CD14-positive monocyte (primary cell): ENCODE results near the gene VAMP2. TPM values are rescaled to one million over a fixed set of nuclear protein-coding genes. Genes with fewer than 3 reads are reported as not detected.

Experiments used
- DNase-seq, 3 donors: peaks; one replicate each; pipeline ENCODE4 v3.0.0-alpha.2; 2011 to 2022
- H2AFZ ChIP-seq: 2 replicates; pipeline ENCODE4 v1.6.0; 2012; ENCODE audit warnings: mild to moderate bottlenecking, low read depth, low read length, inconsistent platforms; ENCODE audit not compliant: insufficient read depth, poor library complexity, severe bottlenecking
- H3K27ac ChIP-seq, 2 donors: 1 replicate in 1 of 2; 2 replicates in 1 of 2; pipeline ENCODE4 v1.5.1; 2012 to 2013; ENCODE audit warnings: low read length in 2 of 2, control low read depth in 1 of 2, inconsistent platforms in 1 of 2, low read depth in 1 of 2, mild to moderate bottlenecking in 1 of 2
- H3K27me3 ChIP-seq, 2 donors: one replicate each; pipeline versions ENCODE4 v1.6.0 to v1.6.1; 2011 to 2013; ENCODE audit warnings: low read length in 2 of 2; ENCODE audit not compliant: control insufficient read depth in 2 of 2, insufficient read depth in 2 of 2
- H3K36me3 ChIP-seq, 2 donors: replicated peaks in 1 of 2; 1 replicate in 1 of 2; 2 replicates in 1 of 2; pipeline versions ENCODE4 v1.5.1 to v1.6.1; 2012 to 2013; ENCODE audit warnings: low read length in 2 of 2, control low read depth in 1 of 2, inconsistent platforms in 1 of 2, mild to moderate bottlenecking in 1 of 2; ENCODE audit not compliant: insufficient read depth in 2 of 2, control insufficient read depth in 1 of 2
- H3K4me1 ChIP-seq, 2 donors: 1 replicate in 1 of 2; 2 replicates in 1 of 2; pipeline versions ENCODE4 v1.5.1 to v1.6.1; 2012 to 2013; ENCODE audit warnings: low read length in 2 of 2, control low read depth in 1 of 2, inconsistent platforms in 1 of 2, mild to moderate bottlenecking in 1 of 2, moderate library complexity in 1 of 2; ENCODE audit not compliant: insufficient read depth in 2 of 2, control insufficient read depth in 1 of 2
- H3K4me2 ChIP-seq: replicated peaks from 2 replicates; pipeline ENCODE3; 2012; ENCODE audit warnings: low read length, moderate library complexity, mild to moderate bottlenecking; ENCODE audit not compliant: poor library complexity, severe bottlenecking; ENCODE audit errors: extremely low read depth
- H3K4me3 ChIP-seq, 3 experiments: fragments of 200-600 bp in 1 of 3; sonication (generic) in 1 of 3; replicated peaks in 1 of 3; 1 replicate in 2 of 3; 2 replicates in 1 of 3; pipeline ENCODE4 v1.5.1; 2011 to 2013; ENCODE audit warnings: low read length in 3 of 3, mild to moderate bottlenecking in 3 of 3, control low read depth in 2 of 3, low read depth in 2 of 3, inconsistent platforms in 1 of 3, moderate library complexity in 1 of 3
- H3K79me2 ChIP-seq: 2 replicates; pipeline ENCODE4 v1.6.0; 2012; ENCODE audit warnings: mild to moderate bottlenecking, control low read depth, inconsistent platforms, low read length, moderate library complexity; ENCODE audit not compliant: insufficient read depth
- H3K9ac ChIP-seq: 2 replicates; pipeline ENCODE4 v1.6.0; 2017; ENCODE audit warnings: low read length, mild to moderate bottlenecking; ENCODE audit not compliant: insufficient read depth, poor library complexity, severe bottlenecking
- H3K9me3 ChIP-seq, 2 donors: replicated peaks in 1 of 2; 1 replicate in 1 of 2; 2 replicates in 1 of 2; pipeline versions ENCODE4 v1.5.1 to v1.6.1; 2012 to 2013; ENCODE audit warnings: low read length in 2 of 2, control low read depth in 1 of 2; ENCODE audit not compliant: control insufficient read depth in 1 of 2, insufficient read depth in 1 of 2
- H4K20me1 ChIP-seq: 2 replicates; pipeline ENCODE4 v1.6.0; 2012; ENCODE audit warnings: mild to moderate bottlenecking, low read length, control low read depth, moderate library complexity; ENCODE audit not compliant: insufficient read depth
- H3K27ac Mint-ChIP-seq, 7 donors: one replicate each; pipeline ENCODE4 v1.8.0; 2020; ENCODE audit warnings: mild to moderate bottlenecking in 7 of 7, mixed read lengths in 7 of 7, moderate library complexity in 6 of 7, inconsistent platforms in 2 of 7
- H3K27me3 Mint-ChIP-seq, 3 donors: one replicate each; pipeline ENCODE4 v1.8.0; 2021 to 2022; ENCODE audit warnings: low read depth in 3 of 3, mild to moderate bottlenecking in 3 of 3, mixed read lengths in 3 of 3, moderate library complexity in 3 of 3, inconsistent platforms in 1 of 3
- H3K36me3 Mint-ChIP-seq, 2 donors: one replicate each; pipeline ENCODE4 v1.8.0; 2020; ENCODE audit warnings: mixed read lengths in 2 of 2, inconsistent platforms in 1 of 2, mild to moderate bottlenecking in 1 of 2
- H3K4me1 Mint-ChIP-seq: one replicate; pipeline ENCODE4 v1.8.0; 2020; ENCODE audit warnings: mild to moderate bottlenecking, mixed read lengths
- H3K4me3 Mint-ChIP-seq, 2 donors: one replicate each; pipeline ENCODE4 v1.8.0; 2020; ENCODE audit warnings: mild to moderate bottlenecking in 2 of 2, mixed read lengths in 2 of 2, moderate library complexity in 1 of 2
- H3K9me3 Mint-ChIP-seq, 7 donors: one replicate each; pipeline ENCODE4 v1.8.0; 2020 to 2022; ENCODE audit warnings: mixed read lengths in 7 of 7, mild to moderate bottlenecking in 6 of 7, moderate library complexity in 6 of 7, inconsistent platforms in 2 of 7
- WGBS: methylation state at CpG from one replicate; pipeline ENCODE4 v1.1.5; 2013; ENCODE audit warnings: missing lambda C conversion rate; ENCODE audit not compliant: insufficient coverage; 5-methylcytosine and 5-hydroxymethylcytosine counted together
- intact Hi-C, 2 donors: fragments of 100-400 bp; cut with micrococcal nuclease; formaldehyde crosslinking; loops; one replicate each; pipeline versions ENCODE4 v1.15.0 to v1.15.1; 2023
- polyA plus RNA-seq, 3 donors: library from polyadenylated mRNA; depleted of rRNA in 1 of 3; unstranded in 2 of 3; stranded (reverse) in 1 of 3; fragments of 300-500 nt in 2 of 3; fragments of >200 nt in 1 of 3; fragmentation: Illumina TruSeq in 2 of 3; gene quantifications; 1 replicate in 2 of 3; 2 replicates in 1 of 3; pipeline ENCODE4 v1.2.3, GENCODE V29; 2012 to 2021
- TF ChIP-seq, protein P1 (sequence below): fragments of 200-600 bp; IDR thresholded peaks from one replicate; pipeline ENCODE4 v1.8.0; 2022; ENCODE audit warnings: antibody characterized with exemption, mild to moderate bottlenecking

VAMP2 gene
- polyA plus RNA-seq, 3 donors, result 10.2 to 139 (median 14.5) TPM

DNA sequence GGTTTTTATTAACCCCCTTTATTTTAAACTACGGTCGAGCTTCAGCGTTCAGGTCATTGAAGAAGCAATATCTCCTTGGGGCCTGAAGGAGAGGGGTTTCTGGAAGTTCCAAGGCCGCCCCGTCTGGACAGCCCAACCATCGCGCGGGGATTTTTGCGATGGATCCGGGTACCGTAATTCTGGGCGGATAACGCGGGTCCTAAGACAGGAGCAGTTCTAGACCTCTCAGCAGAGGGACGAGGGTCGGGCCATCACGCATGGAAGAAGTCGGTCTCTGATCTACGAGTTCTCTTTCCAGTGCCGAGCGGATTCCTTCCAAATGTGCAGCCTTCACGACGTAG, 23.7 kb upstream of the VAMP2 start:
- H3K9ac ChIP-seq, result peak overlapping the region; percentile 52
- H3K36me3 Mint-ChIP-seq, result no peaks in the 10 kb centered on the region
- H4K20me1 ChIP-seq, result peaks cover 28% of the 10 kb centered on the region
- H3K4me1 Mint-ChIP-seq, result peaks cover 15% of the 10 kb centered on the region
- peaks cover 5 to 10% (median 8%) of the 10 kb centered on the region in 3 donors for H3K27me3 Mint-ChIP-seq
- intact Hi-C loops, result loop anchor here (2.0 to 10.0 kb wide), 5 partner anchors 34 to 68 kb away; partner anchors contain the start of genes ALOXE3 (in 1 of the 2), CTC1 (in 1 of the 2), HES7 (in 1 of the 2) and PER1 (in 1 of the 2)
- H3K4me2 ChIP-seq, result peak overlapping the region; percentile 96
- no peak for DNase-seq
- no peaks in the 10 kb centered on the region for H3K27me3 ChIP-seq
- no peaks in the 10 kb centered on the region for H3K36me3 ChIP-seq
- H3K4me1 ChIP-seq, result peaks cover 50 to 60% of the 10 kb centered on the region in 2 donors
- H3K4me3 ChIP-seq, result peak overlapping the region; percentile 51 to 90 (median 63)
- peak overlapping the region; percentile 46 to 61 for H3K27ac ChIP-seq
- no peaks in the 10 kb centered on the region for H3K9me3 ChIP-seq
- WGBS, result 0% methylated on average over 21 of the region's 23 CpGs
- peak overlapping the region; percentile 79 for H2AFZ ChIP-seq
- TF ChIP-seq, protein P1, sequence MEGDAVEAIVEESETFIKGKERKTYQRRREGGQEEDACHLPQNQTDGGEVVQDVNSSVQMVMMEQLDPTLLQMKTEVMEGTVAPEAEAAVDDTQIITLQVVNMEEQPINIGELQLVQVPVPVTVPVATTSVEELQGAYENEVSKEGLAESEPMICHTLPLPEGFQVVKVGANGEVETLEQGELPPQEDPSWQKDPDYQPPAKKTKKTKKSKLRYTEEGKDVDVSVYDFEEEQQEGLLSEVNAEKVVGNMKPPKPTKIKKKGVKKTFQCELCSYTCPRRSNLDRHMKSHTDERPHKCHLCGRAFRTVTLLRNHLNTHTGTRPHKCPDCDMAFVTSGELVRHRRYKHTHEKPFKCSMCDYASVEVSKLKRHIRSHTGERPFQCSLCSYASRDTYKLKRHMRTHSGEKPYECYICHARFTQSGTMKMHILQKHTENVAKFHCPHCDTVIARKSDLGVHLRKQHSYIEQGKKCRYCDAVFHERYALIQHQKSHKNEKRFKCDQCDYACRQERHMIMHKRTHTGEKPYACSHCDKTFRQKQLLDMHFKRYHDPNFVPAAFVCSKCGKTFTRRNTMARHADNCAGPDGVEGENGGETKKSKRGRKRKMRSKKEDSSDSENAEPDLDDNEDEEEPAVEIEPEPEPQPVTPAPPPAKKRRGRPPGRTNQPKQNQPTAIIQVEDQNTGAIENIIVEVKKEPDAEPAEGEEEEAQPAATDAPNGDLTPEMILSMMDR, result peak; percentile 40
- H3K9me3 Mint-ChIP-seq, result peaks cover 0 to 3% (median 0%) of the 10 kb centered on the region in 7 donors
- peaks cover 23% of the 10 kb centered on the region for H3K79me2 ChIP-seq
- no peak overlapping the region for H3K4me3 Mint-ChIP-seq
- H3K27ac Mint-ChIP-seq, result no peak overlapping the region

DNA sequence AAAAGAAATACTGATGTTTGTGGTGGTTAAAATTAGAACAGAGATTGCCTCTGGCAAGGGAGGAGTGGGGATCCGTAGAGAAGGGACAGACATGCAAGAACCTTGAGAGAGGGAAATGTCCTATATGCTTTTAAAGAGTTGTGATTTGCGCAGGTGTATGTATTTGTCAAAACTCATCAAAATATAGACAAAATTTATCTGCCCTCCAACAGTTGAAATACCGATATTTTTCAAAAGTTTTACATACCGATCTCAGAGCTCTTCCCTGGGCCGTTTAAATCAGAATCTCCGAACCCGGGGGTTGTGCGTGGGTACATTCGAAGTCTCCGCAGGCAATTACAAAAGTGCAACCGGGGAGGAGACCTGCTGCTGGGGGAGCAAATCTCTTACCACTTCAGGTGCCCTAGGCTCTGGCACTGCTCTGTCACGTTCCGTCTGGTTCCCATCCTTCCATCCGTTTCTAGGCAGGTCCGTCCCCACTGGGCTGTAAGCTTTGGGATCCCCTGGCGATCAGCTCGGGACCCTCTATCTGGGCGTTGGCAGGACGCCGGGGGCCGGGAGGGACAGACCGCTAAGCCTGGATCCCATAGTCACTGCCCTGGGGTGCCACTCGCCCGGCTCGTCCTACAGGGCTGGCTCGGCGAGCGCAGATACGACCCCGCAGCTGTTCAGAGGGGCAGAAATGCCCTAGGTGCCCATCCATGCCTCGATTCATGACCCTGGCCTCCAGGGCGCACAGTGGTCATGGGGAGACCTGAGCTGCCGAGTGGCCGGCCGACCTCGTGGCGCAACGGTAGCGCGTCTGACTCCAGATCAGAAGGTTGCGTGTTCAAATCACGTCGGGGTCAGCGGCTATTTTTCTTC, 23.1 kb upstream of the VAMP2 start:
- peaks cover 14% of the 10 kb centered on the region for H3K4me1 Mint-ChIP-seq
- H3K4me3 Mint-ChIP-seq, result no peak overlapping the region
- H3K9ac ChIP-seq, result peak overlapping the region; percentile 52
- H3K36me3 Mint-ChIP-seq, result no peaks in the 10 kb centered on the region
- peaks cover 28% of the 10 kb centered on the region for H4K20me1 ChIP-seq
- peak overlapping the region; percentile 51 to 90 (median 63) for H3K4me3 ChIP-seq
- peaks cover 5 to 11% (median 10%) of the 10 kb centered on the region in 3 donors for H3K27me3 Mint-ChIP-seq
- no peaks in the 10 kb centered on the region for H3K36me3 ChIP-seq
- H2AFZ ChIP-seq, result peak overlapping the region; percentile 79
- peaks cover 43 to 54% of the 10 kb centered on the region in 2 donors for H3K4me1 ChIP-seq
- peak; percentile 79 to 82 (median 81) for DNase-seq
- WGBS, result under 1% methylated on average over 40 of the region's 44 CpGs
- peaks cover 0 to 3% (median 0%) of the 10 kb centered on the region in 7 donors for H3K9me3 Mint-ChIP-seq
- no peaks in the 10 kb centered on the region for H3K27me3 ChIP-seq
- no peak overlapping the region for H3K27ac Mint-ChIP-seq
- H3K79me2 ChIP-seq, result peaks cover 23% of the 10 kb centered on the region
- peak overlapping the region; percentile 96 for H3K4me2 ChIP-seq
- peak overlapping the region; percentile 46 to 61 for H3K27ac ChIP-seq
- intact Hi-C loops, result loop anchor here (1.0 to 10.0 kb wide), 6 partner anchors 10 to 67 kb away; partner anchors contain the start of genes ALOXE3 (in 1 of the 2), CTC1 (in 1 of the 2), HES7 (in 1 of the 2) and PER1 (in 1 of the 2)
- TF ChIP-seq, protein P1, result no peak
- no peaks in the 10 kb centered on the region for H3K9me3 ChIP-seq
